HCEC 1CT (cell line): Measurements from ENCODE around the gene CRK.

Experiments used
- DNase-seq: peaks from one replicate; pipeline ENCODE4 v3.0.0-alpha.2; 2017

CRK gene

GRCh38 chr17:1455797-1456599 lies at the start of gene CRK:
CRK (minus strand) TSS chr17:1456232; CDS start chr17:1456117, 115 bp downstream.
- peak; percentile 92 for DNase-seq

GRCh38 chr17:1505586-1505985 lies 49.6 kb upstream of the CRK start:
- no peak for DNase-seq

GRCh38 chr17:1504866-1505265 lies 48.8 kb upstream of the CRK start:
- DNase-seq, result no peak

- DNase-seq, result no peak
Observed at GRCh38 chr17:1503699-1504098, 47.7 kb upstream of the CRK start.

GRCh38 chr17:1498869-1499268 lies 42.8 kb upstream of the CRK start:
- DNase-seq, result peak; percentile 22

GRCh38 chr17:1498233-1498632 lies 42.2 kb upstream of the CRK start:
- no peak for DNase-seq

GRCh38 chr17:1497831-1498230 lies 41.8 kb upstream of the CRK start:
- DNase-seq, result no peak

- no peak for DNase-seq
Observed at GRCh38 chr17:1496869-1497268, 40.8 kb upstream of the CRK start.

- DNase-seq, result no peak
Observed at GRCh38 chr17:1495265-1495989, 39.4 kb upstream of the CRK start.

- no peak for DNase-seq
Observed at GRCh38 chr17:1494736-1495253, 38.8 kb upstream of the CRK start.

- DNase-seq, result no peak
Observed at GRCh38 chr17:1494203-1494602, 38.2 kb upstream of the CRK start.

GRCh38 chr17:1493291-1493980 lies 37.4 kb upstream of the CRK start:
- no peak for DNase-seq

- no peak for DNase-seq
Observed at GRCh38 chr17:1492249-1493206, 36.5 kb upstream of the CRK start, which contains the start of gene MYO1C. MYO1C (minus strand) TSS chr17:1492686; CDS start chr17:1492487, 199 bp downstream.

GRCh38 chr17:1491443-1492248 lies 35.6 kb upstream of the CRK start:
- DNase-seq, result peak; percentile 52

- DNase-seq, result peak; percentile 33
Observed at GRCh38 chr17:1490643-1491442, 34.8 kb upstream of the CRK start.

- no peak for DNase-seq
Observed at GRCh38 chr17:1488826-1489270, 32.8 kb upstream of the CRK start.

- DNase-seq, result peak; percentile 85
Observed at GRCh38 chr17:1487939-1488825, 32.1 kb upstream of the CRK start.

GRCh38 chr17:1486802-1487695 lies 31.0 kb upstream of the CRK start:
- no peak for DNase-seq
